ENCODE measurements around the gene DCD.
"Not testable (repeated sequence)": the region's sequence is repeated elsewhere in the genome, so short reads cannot be mapped to it uniquely, and the experiment has no call there.

The DCD gene

GRCh38 chr12:54683398-54683797 is 35.2 kb upstream of the DCD start:
- TF ChIP-seq ZFX (IDR thresholded peaks at IDR 0.05) (no peak), CTCF (conservative IDR thresholded peaks at IDR 0.05) (no peak)
- no peak overlapping the region for H3K27ac ChIP-seq

- TF ChIP-seq CTCF (conservative IDR thresholded peaks at IDR 0.05), result no peak
- no peak for TF ChIP-seq ZFX (IDR thresholded peaks at IDR 0.05)
- no peak overlapping the region for H3K27ac ChIP-seq
Measured at GRCh38 chr12:54682674-54683073, 34.5 kb upstream of the DCD start.

- TF ChIP-seq ZFX (IDR thresholded peaks at IDR 0.05) (no peak), CTCF (conservative IDR thresholded peaks at IDR 0.05) (peak; percentile 78)
- no peak overlapping the region for H3K27ac ChIP-seq
Measured at GRCh38 chr12:54680374-54680773, 32.2 kb upstream of the DCD start.

GRCh38 chr12:54678131-54678530 is 30.0 kb upstream of the DCD start:
- H3K27ac ChIP-seq, result no peak overlapping the region
- TF ChIP-seq CTCF (conservative IDR thresholded peaks at IDR 0.05) (no peak), ZFX (IDR thresholded peaks at IDR 0.05) (no peak)

GRCh38 chr12:54667945-54668344 is 19.8 kb upstream of the DCD start:
- TF ChIP-seq CTCF (conservative IDR thresholded peaks at IDR 0.05), result no peak
- no peak for TF ChIP-seq ZFX (IDR thresholded peaks at IDR 0.05)
- H3K27ac ChIP-seq, result no peak overlapping the region

- TF ChIP-seq ZFX (IDR thresholded peaks at IDR 0.05), result no peak
- TF ChIP-seq CTCF (conservative IDR thresholded peaks at IDR 0.05), result no peak
- H3K27ac ChIP-seq, result no peak overlapping the region; the same call in 1 of the 2 replicates
Measured at GRCh38 chr12:54666008-54666407, 17.8 kb upstream of the DCD start.

GRCh38 chr12:54665022-54665635 is 17.0 kb upstream of the DCD start:
- not testable (repeated sequence) for H3K27ac ChIP-seq

- H3K27ac ChIP-seq, result no peak overlapping the region
- no peak for TF ChIP-seq CTCF (conservative IDR thresholded peaks at IDR 0.05)
- TF ChIP-seq ZFX (IDR thresholded peaks at IDR 0.05), result no peak
Measured at GRCh38 chr12:54663603-54664002, 15.4 kb upstream of the DCD start.
